Loucy (cell line): ENCODE results near the gene RAB3D.

Experiments
- CTCF ChIP-seq: fragments of 200-600 bp; sonication (generic); conservative IDR thresholded peaks from 2 replicates; pipeline ENCODE4 v1.5.1; 2014; ENCODE audit warnings: mild to moderate bottlenecking, antibody characterized with exemption, low read length
- EZH2phosphoT487 ChIP-seq: fragments of 200-600 bp; IDR thresholded peaks from 2 replicates; pipeline ENCODE4 v1.6.1; 2018; ENCODE audit warnings: antibody characterized with exemption, mild to moderate bottlenecking, moderate library complexity, borderline replicate concordance

- no peak for TF ChIP-seq CTCF
- no peak for TF ChIP-seq EZH2phosphoT487
Measured at GRCh38 chr19:11364296-11364904, 24.9 kb upstream of the RAB3D start.
